ENCODE data around the gene ABCC9.

The ABCC9 gene

GRCh38 chr12:21940549-21941505, at the start of gene ABCC9:
TSS of gene ABCC9 (minus strand) at chr12:21941426. CDS start at chr12:21936674, 4,752 bp downstream.
- no peak for DNase-seq (ENCODE audit: low read depth in 3 of 3)

- DNase-seq (ENCODE audit: low read depth in 3 of 3): no peak
Observed at GRCh38 chr12:21989819-21990412, 48.7 kb upstream of the ABCC9 start.

DNA sequence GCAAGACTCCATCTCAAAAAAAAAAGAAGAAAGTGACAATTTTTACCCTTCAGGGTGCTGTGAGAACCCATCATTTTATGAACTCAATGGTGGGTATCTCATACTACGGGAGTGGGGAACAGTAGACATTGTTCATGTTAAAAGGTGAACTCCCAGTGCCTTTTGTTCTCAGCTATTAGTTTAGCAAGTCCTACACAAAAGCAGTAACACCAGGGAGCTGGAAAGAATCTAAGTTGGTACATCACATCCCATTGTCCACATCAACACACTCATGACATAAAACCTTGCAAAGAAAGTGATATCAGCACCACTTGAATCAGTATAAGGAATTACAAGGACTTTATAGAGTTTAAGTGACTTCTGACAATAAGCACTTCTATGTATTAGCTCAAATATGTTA, 47.4 kb upstream of the ABCC9 start:
- no peak for DNase-seq (ENCODE audit: low read depth in 3 of 3)

DNA sequence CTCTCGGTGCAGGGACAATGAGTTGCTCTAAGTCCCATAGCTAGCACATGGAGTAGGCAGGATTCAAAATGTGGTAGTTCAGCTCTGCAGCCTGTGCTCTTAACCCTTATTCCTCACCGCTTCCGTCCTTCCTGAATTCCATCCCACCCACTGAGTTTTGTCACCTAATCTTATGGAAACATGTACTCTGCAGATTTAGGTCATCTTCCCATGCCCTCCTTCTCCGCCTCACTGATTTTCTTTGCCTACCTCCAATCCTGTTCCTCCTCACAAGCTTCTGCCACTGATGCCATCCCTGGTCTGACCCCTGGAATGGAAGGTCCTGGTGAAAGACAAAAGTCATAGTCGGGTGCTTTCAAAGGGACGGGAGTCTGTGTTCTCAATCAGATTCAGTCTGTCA, 46.5 kb upstream of the ABCC9 start:
- DNase-seq (ENCODE audit: low read depth in 3 of 3): no peak

DNA sequence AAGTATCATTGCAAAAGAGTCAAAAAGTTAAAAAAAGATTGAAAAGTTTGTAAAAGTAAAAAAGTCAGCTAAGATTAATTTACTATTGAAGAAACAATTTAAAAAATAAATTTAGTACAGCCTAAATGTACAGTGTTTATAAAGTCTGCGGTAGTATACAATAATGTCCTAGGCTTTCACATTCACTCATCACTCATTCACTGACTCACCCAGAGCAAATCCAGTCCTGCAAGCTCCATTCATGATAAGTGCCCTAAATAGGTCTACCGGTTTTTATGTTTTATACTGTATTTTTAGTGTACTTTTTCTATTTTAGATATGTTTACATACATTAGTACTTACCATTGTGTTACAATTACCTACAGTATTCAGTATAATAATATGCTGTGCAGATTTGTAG, 43.9 kb upstream of the ABCC9 start:
- DNase-seq (ENCODE audit: low read depth in 3 of 3): no peak

GRCh38 chr12:21984375-21984774, 43.1 kb upstream of the ABCC9 start:
- no peak for DNase-seq (ENCODE audit: low read depth in 3 of 3)

DNA sequence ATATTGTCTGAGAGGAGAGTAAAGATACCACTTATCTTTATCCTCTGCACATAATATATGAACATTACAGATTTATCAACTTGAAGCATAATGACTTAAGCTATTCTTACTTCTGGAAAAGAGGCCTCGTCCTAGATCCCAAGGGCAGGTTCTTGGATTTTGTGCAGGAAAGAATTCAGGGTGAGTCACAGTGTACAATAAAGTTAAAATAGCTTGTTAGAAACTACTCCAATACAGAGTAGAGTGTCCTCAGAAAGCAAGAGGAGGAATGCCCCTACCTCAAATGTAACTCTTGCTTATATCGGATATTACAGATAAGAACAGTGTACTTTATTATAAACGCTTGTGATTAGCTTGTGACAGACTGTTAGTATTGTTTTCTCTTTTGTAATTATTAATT, 41.9 kb upstream of the ABCC9 start:
- DNase-seq (ENCODE audit: low read depth in 3 of 3): no peak

DNA sequence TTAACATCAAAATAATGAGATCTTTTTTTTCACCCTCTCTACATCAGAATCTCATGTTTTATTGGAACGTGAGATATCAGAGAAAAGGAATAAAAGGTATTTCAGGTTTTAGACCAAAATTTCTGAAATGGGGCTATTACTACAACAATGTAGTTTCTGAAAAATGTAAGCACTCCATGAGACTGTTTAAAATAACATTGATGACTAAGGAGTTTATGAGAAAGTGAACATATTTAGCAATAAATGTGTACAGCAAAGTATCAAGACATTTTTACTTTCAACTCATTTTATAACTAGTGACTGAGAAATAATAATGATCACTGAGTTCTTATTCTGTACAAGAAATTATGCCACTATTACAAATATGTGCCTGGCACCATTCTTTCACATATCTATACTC, 39.3 kb upstream of the ABCC9 start:
- no peak for DNase-seq (ENCODE audit: low read depth in 3 of 3)

DNA sequence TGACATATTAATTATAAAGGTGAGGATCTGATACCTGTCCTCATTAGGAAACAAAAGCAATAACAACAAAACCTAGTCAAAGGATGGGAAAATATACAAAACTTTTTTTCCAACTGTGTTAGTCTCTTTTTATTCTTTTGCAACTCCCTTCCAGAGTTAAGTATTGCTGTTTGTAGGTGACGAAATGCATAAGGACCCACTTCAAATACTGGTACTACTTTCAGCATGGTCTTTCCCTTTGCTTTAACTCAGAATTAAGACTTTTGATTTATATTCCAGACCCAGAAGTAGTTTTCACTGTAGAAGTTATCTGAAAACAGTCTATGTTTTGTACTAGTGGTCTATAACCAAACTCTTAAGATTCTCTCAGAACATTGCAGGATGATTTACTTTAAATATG, 34.1 kb upstream of the ABCC9 start:
- DNase-seq (ENCODE audit: low read depth in 3 of 3): no peak

DNA sequence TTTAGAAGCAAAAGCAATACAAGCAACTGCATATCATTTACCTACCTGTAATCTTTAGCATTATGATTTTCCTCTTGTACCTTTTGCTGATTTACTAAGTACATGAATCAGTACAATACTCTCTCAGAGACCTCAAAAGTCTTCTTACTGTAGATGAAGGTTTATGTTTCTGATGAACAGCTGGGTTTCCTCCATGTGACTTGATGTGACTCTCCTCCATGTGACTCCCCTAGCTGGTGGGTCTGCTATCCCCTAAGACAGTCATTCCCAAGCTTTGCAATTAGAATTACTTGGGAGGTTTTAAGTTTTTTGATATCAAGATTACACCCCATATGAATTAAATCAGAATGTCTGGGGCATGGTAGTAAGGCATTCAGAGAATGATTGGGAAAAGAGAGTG, 32.0 kb upstream of the ABCC9 start:
- DNase-seq (ENCODE audit: low read depth in 3 of 3): no peak

DNA sequence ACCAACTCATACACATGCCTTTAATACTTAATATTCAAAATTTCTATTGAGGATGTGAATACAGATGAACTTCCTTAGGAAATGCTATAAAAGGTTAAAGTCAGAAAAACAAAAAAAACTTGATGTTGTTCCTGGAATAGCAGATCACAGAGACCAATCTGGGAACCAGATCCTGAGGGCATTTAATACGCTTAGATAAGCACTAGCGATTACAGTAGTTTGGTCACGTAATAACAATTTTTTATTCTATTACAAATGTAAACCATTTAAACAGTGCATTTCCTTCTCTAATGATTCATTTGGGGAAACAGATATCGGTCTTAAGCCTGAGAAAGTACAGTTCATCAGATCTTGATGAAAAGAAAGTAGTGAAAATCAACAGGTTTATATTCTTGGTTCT, 30.8 kb upstream of the ABCC9 start:
- DNase-seq (ENCODE audit: low read depth in 3 of 3): no peak

GRCh38 chr12:21971344-21971743, 30.1 kb upstream of the ABCC9 start:
- no peak for DNase-seq (ENCODE audit: low read depth in 3 of 3)

DNA sequence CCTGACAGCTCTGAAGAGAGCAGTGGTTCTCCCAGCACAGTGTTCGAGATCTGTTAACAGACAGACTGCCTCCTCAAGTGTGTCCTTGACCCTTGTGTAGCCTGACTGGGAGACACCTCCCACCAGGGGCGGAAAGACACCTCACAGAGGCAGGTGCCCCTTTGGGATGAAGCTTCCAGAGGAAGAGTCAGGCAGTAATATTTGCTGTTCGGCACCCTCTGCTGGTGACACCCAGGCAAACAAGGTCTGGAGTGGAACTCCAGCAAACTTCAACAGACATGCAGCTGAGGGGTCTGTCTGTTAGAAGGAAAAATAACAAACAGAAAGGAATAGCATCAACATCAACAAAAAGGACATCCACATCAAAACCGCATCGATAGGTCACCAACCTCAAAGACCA, 21.6 kb upstream of the ABCC9 start:
- no peak for DNase-seq (ENCODE audit: low read depth in 3 of 3)

- no peak for DNase-seq (ENCODE audit: low read depth in 3 of 3)
Observed at GRCh38 chr12:21962236-21962635, 21.0 kb upstream of the ABCC9 start.

- DNase-seq (ENCODE audit: low read depth in 3 of 3): no peak
Observed at GRCh38 chr12:21950649-21951048, 9.4 kb upstream of the ABCC9 start.

DNA sequence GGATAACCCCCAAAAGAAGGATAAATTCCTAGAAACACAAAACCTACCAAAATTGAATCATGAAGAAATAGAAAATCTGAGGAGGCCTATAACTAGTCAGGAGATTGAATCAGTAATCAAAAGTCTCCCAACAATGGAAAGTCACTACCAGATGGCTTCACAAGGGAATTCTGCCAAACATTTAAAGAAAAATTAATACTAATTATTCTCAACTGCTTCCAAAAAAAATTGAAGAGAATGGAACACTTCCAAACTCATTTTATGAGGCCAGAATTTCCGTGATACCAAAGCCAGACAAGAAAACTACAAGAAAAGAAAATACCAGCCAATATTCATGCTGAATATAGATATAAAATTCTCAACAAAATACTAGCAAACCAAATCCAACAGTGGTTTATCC, 7.8 kb upstream of the ABCC9 start:
- DNase-seq (ENCODE audit: low read depth in 3 of 3): no peak

GRCh38 chr12:21946983-21947382, 5.8 kb upstream of the ABCC9 start:
- no peak for DNase-seq (ENCODE audit: low read depth in 3 of 3)

GRCh38 chr12:21945002-21945401, 3.8 kb upstream of the ABCC9 start:
- DNase-seq (ENCODE audit: low read depth in 3 of 3): no peak

- DNase-seq (ENCODE audit: low read depth in 3 of 3): no peak
Observed at GRCh38 chr12:21942377-21942703, 1.1 kb upstream of the ABCC9 start.

DNA sequence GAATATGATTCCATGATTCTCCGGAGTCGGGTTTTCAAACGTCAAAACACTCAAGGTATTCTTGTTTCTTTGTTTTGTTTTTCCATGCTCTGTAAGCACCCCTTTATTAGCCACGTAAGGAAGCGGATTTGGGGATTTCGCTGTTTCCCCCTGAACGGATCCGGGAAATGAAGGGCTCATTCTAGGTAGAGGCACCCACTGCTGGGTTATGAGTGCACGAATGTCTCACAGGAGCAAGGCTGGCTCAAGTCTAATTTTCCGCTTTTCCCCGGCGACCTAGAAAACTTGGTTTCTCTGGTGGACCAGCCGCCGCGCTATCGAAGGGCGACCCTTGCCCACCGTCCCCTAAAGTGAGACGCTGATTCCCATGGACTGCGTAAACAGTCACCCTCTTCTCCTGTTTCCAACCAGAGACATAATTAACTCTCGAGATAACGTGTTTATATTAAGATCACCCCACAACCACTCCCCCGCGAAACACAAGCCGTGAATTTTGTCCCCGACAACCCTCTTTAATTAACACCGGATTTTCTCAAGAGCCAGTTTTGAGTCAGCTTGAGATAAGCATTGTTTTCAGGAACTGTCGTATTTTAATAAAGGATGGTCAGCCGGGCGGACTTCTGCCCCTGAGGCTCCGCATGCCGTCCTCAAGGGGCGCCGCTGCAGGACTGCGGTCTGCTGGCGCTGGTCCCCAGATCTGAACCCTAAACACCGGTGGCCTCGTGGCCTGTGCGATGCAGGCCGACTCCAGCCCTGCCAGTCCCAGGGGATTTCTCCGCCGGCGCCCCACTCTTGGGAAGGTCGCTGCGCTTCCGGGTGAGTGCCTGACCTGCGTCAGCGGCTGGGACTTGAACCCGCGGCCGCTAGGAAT, 515 bp upstream of the ABCC9 start:
- no peak for DNase-seq (ENCODE audit: low read depth in 3 of 3)

DNA sequence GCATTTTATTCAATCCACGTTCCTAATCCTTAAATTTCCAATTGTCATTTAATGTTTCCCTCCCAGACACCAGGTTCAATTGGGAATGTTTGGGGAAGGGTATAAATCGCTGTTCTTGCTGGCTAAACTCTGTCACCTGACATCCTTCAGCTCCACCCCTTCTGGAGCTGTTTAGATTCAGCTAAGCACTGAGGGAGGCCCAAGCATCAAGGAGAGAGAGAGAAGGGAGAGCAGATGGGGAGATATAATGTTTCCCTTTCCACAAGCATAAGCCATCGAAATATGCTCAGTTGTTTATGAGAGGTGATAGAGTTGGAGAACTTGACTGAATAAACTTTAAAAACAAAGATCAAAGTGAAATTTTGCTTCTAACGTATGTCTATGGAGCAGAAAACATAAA, 1.8 kb downstream of the ABCC9 start:
- no peak for DNase-seq (ENCODE audit: low read depth in 3 of 3)

- no peak for DNase-seq (ENCODE audit: low read depth in 3 of 3)
Observed at GRCh38 chr12:21938879-21939278, 2.3 kb downstream of the ABCC9 start.

- no peak for DNase-seq (ENCODE audit: low read depth in 3 of 3)
Observed at GRCh38 chr12:21934173-21934572, 7.1 kb downstream of the ABCC9 start.

Measured in stimulated activated CD4-positive, alpha-beta T cell treated with anti-CD3 and anti-CD28 coated beads, TNF-alpha, amount 100 ng/mL, for 48 hours (primary cell).